Esophagus muscularis mucosa (tissue), 4 donors: ENCODE results near the gene HAX1. TPM values are rescaled to one million over a fixed set of nuclear protein-coding genes. Genes with fewer than 3 reads are reported as not detected.

Experiments used
- DNase-seq: peaks from one replicate; pipeline ENCODE4 v3.0.0-alpha.2; 2017; ENCODE audit errors: extremely low spot score
- H3K27ac ChIP-seq, 4 donors: fragments of 200-600 bp; sonication (generic); replicated peaks in 1 of 4; 1 replicate in 3 of 4; 2 replicates in 1 of 4; pipeline ENCODE4 v1.5.1; 2016 to 2019; ENCODE audit warnings: mild to moderate bottlenecking in 1 of 4
- H3K27me3 ChIP-seq, 4 donors: fragments of 200-600 bp; sonication (generic); one replicate each; pipeline versions ENCODE4 v1.5.1 to v1.6.0; 2016 to 2019
- H3K36me3 ChIP-seq, 4 donors: fragments of 200-600 bp; sonication (generic); one replicate each; pipeline ENCODE4 v1.5.1; 2016 to 2019
- H3K4me1 ChIP-seq, 4 donors: fragments of 200-600 bp; sonication (generic); one replicate each; pipeline ENCODE4 v1.5.1; 2016 to 2019
- H3K4me3 ChIP-seq, 4 donors: fragments of 200-600 bp; sonication (generic); 1 replicate in 2 of 4; 2 replicates in 2 of 4; pipeline ENCODE4 v1.5.1; 2016 to 2019; ENCODE audit warnings: mild to moderate bottlenecking in 4 of 4, moderate library complexity in 1 of 4
- H3K9me3 ChIP-seq, 4 donors: fragments of 200-600 bp; sonication (generic); 1 replicate in 3 of 4; 2 replicates in 1 of 4; pipeline ENCODE4 v1.5.1; 2016 to 2019
- EP300 ChIP-seq: sonication (generic); formaldehyde crosslinking; IDR thresholded peaks from one replicate; pipeline ENCODE4 v1.6.1; 2017; ENCODE audit warnings: antibody characterized with exemption
- POLR2A ChIP-seq: fragments of 450-650 bp; IDR thresholded peaks from one replicate; pipeline ENCODE4 v1.6.1; 2017; ENCODE audit warnings: antibody characterized with exemption, moderate library complexity, mild to moderate bottlenecking, low read depth
- POLR2AphosphoS5 ChIP-seq, 2 donors: sonication (generic); formaldehyde crosslinking; IDR thresholded peaks; one replicate each; pipeline ENCODE4 v1.6.1; 2017; ENCODE audit warnings: antibody characterized with exemption in 2 of 2
- WGBS: methylation state at CpG from one replicate; pipeline ENCODE4 v1.1.5; 2018; 5-methylcytosine and 5-hydroxymethylcytosine counted together
- intact Hi-C: fragments of 100-400 bp; cut with DNase I; formaldehyde crosslinking; loops from one replicate; pipeline ENCODE4 v1.15.1; 2023
- total RNA-seq, 4 donors: library from RNA; depleted of rRNA; stranded (reverse); fragments of >200 nt; gene quantifications; one replicate each; pipeline versions ENCODE4 v1.1.0 to v1.2.1, GENCODE V29; 2016
- TF ChIP-seq, protein P1 (sequence below), 3 experiments: fragments of 200-600 bp in 2 of 3; fragments of 450-650 bp in 1 of 3; sonication (generic) in 2 of 3; IDR thresholded peaks; one replicate each; pipeline ENCODE4 v1.5.1; 2017 to 2019; ENCODE audit warnings: antibody characterized with exemption in 3 of 3, mild to moderate bottlenecking in 2 of 3, moderate library complexity in 1 of 3

The HAX1 gene
- total RNA-seq, 4 donors from 2014 or later, result 71.0 to 127 (median 104) TPM

- peaks cover 64 to 100% (median 94%) of the 10 kb centered on the region in 4 donors for H3K36me3 ChIP-seq
- H3K9me3 ChIP-seq, result no peaks in the 10 kb centered on the region
- H3K4me1 ChIP-seq, result peaks cover 0 to 5% (median 0%) of the 10 kb centered on the region in 4 donors
- no peak for DNase-seq
- TF ChIP-seq, protein P1, sequence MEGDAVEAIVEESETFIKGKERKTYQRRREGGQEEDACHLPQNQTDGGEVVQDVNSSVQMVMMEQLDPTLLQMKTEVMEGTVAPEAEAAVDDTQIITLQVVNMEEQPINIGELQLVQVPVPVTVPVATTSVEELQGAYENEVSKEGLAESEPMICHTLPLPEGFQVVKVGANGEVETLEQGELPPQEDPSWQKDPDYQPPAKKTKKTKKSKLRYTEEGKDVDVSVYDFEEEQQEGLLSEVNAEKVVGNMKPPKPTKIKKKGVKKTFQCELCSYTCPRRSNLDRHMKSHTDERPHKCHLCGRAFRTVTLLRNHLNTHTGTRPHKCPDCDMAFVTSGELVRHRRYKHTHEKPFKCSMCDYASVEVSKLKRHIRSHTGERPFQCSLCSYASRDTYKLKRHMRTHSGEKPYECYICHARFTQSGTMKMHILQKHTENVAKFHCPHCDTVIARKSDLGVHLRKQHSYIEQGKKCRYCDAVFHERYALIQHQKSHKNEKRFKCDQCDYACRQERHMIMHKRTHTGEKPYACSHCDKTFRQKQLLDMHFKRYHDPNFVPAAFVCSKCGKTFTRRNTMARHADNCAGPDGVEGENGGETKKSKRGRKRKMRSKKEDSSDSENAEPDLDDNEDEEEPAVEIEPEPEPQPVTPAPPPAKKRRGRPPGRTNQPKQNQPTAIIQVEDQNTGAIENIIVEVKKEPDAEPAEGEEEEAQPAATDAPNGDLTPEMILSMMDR (IDR thresholded peaks at IDR 0.05), result no peak
- TF ChIP-seq EP300 (no peak), POLR2A (no peak), POLR2AphosphoS5 (IDR thresholded peaks at IDR 0.05) (no peak)
- intact Hi-C loops, result no loop called here
- no peak overlapping the region for H3K4me3 ChIP-seq
- WGBS, result 89% methylated on average over 4 of the region's 4 CpGs
- no peaks in the 10 kb centered on the region for H3K27me3 ChIP-seq
- H3K27ac ChIP-seq, result no peak overlapping the region
Observed at GRCh38 chr1:154236855-154237254, 35.6 kb upstream of the HAX1 start.

- DNase-seq, result no peak
- intact Hi-C loops, result no loop called here
- Histone ChIP-seq H3K36me3 (peaks cover 63 to 100% (median 95%) of the 10 kb centered on the region in 4 donors), H3K9me3 (no peaks in the 10 kb centered on the region), H3K27me3 (no peaks in the 10 kb centered on the region), H3K4me1 (peaks cover 0 to 8% (median 0%) of the 10 kb centered on the region in 4 donors), H3K27ac (no peak overlapping the region), H3K4me3 (no peak overlapping the region)
- WGBS, result 94% methylated on average over 2 of the region's 2 CpGs
- TF ChIP-seq EP300 (no peak), POLR2A (no peak), POLR2AphosphoS5 (IDR thresholded peaks at IDR 0.05) (no peak)
- TF ChIP-seq, protein P1 (IDR thresholded peaks at IDR 0.05), result no peak
Observed at GRCh38 chr1:154237435-154237834, 35.0 kb upstream of the HAX1 start.

DNA sequence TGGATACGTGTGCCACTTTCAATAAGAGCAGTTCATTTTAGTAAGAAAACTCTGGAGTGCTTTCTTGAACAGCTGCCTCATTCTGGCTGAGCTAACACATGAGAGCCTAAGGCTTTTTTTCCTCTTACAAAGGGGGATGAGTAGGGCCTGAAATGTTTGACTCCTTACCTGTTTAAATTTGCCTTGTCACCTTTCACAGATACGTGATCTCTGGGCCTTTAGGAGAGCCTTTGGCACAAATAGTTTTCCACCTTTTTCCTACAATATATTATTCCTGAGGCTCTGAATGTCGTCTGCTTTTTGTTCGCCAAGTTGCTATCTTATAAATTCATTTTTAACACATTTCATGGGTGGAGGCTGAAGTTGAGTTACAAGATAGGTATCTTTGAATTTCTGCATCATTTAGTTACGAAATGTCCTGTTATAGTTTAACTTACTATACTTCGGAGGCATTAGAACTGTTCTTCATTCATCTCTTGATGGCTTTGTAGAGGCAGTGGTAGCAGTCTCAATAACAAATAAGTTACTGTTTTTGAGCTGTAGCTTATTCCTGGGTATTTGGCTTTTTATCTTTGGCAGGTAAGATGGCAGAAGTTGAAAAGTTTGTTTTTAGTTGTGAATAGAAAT, 34.4 kb upstream of the HAX1 start:
- H3K9me3 ChIP-seq, result no peaks in the 10 kb centered on the region
- peaks cover 60 to 100% (median 95%) of the 10 kb centered on the region in 4 donors for H3K36me3 ChIP-seq
- H3K4me1 ChIP-seq, result peaks cover 0 to 8% (median 0%) of the 10 kb centered on the region in 4 donors
- no peak overlapping the region for H3K27ac ChIP-seq
- no peaks in the 10 kb centered on the region for H3K27me3 ChIP-seq
- no peak for DNase-seq
- intact Hi-C loops, result no loop called here
- TF ChIP-seq EP300 (no peak), POLR2A (no peak), POLR2AphosphoS5 (IDR thresholded peaks at IDR 0.05) (no peak)
- TF ChIP-seq, protein P1 (IDR thresholded peaks at IDR 0.05), result no peak
- no peak overlapping the region for H3K4me3 ChIP-seq
- 92% methylated on average over 6 of the region's 6 CpGs for WGBS

GRCh38 chr1:154239491-154239890, 32.9 kb upstream of the HAX1 start:
- no peaks in the 10 kb centered on the region for H3K9me3 ChIP-seq
- H3K27me3 ChIP-seq, result no peaks in the 10 kb centered on the region
- no peak for DNase-seq
- WGBS, result 90% methylated on average over 3 of the region's 3 CpGs
- H3K27ac ChIP-seq, result no peak overlapping the region
- TF ChIP-seq POLR2A, result no peak
- no peak for TF ChIP-seq POLR2AphosphoS5 (IDR thresholded peaks at IDR 0.05)
- TF ChIP-seq EP300, result no peak
- peaks cover 0 to 8% (median 0%) of the 10 kb centered on the region in 4 donors for H3K4me1 ChIP-seq
- H3K4me3 ChIP-seq, result no peak overlapping the region
- H3K36me3 ChIP-seq, result peaks cover 61 to 100% (median 96%) of the 10 kb centered on the region in 4 donors
- intact Hi-C loops, result no loop called here

- TF ChIP-seq POLR2AphosphoS5 (IDR thresholded peaks at IDR 0.05), result no peak
- no peak for TF ChIP-seq EP300
- no peak for TF ChIP-seq POLR2A
- TF ChIP-seq, protein P1 (IDR thresholded peaks at IDR 0.05), result no peak
- H3K4me3 ChIP-seq, result no peak overlapping the region
- no peak overlapping the region for H3K27ac ChIP-seq
- H3K36me3 ChIP-seq, result peaks cover 61 to 100% (median 96%) of the 10 kb centered on the region in 4 donors
- H3K9me3 ChIP-seq, result no peaks in the 10 kb centered on the region
- WGBS, result 89% methylated on average over 3 of the region's 3 CpGs
- H3K4me1 ChIP-seq, result peaks cover 0 to 8% (median 0%) of the 10 kb centered on the region in 4 donors
- intact Hi-C loops, result no loop called here
- DNase-seq, result no peak
- no peaks in the 10 kb centered on the region for H3K27me3 ChIP-seq
Observed at GRCh38 chr1:154240294-154240833, 32.1 kb upstream of the HAX1 start.
